GM19043 (cell line): ENCODE data around the gene FOXL3.

Source experiments
- ATAC-seq: cut with Tn5 transposase; IDR thresholded peaks from one replicate; pipeline ENCODE4 v1.9.1; 2021; ENCODE audit warnings: low read depth; ENCODE audit not compliant: unreplicated experiment

Gene FOXL3

GRCh38 chr7:265998-266850 is 23.7 kb upstream of the FOXL3 start:
- ATAC-seq = no peak

- ATAC-seq = no peak
Measured at GRCh38 chr7:266851-267840, 22.8 kb upstream of the FOXL3 start.

DNA sequence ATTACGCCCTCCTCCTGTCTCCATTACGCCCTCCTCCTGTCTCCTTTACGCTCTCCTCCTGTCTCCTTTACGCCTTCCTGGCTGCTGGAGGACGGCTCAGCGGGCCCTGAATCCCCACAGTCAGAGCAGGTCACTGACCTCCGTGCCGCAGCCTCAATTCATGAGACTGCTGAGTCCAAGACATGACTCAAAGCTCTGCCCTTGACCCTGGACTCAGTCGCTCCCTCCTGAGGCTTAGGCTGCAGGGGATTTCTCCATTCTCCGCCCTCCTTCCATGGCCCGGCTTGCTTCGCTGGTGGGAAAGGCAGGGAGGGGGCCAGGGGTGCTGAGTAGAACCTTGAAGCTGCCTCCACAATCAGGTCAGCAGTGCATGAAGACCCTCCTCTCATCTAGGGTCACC is 21.0 kb upstream of the FOXL3 start:
- ATAC-seq = no peak

DNA sequence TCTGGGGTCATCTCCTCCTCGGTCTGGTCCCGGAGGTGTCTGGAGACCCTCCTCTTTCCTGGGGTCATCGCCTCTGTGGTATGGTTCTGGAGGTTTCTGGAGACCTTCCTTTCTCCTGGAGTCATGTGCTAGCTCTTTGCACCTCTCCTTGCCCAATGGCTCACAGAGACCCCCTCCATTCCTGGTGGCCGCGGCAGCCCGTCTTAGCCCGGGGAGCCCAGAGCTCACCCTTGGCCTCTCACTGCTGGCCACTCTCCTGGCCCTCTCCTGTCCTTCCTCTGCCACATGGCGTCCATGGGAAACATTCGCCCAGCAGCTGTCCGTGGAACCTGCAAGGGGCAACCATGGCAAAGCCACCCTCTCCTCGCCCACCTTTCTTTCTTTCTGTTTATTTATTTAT is 20.2 kb upstream of the FOXL3 start:
- no peak for ATAC-seq

DNA sequence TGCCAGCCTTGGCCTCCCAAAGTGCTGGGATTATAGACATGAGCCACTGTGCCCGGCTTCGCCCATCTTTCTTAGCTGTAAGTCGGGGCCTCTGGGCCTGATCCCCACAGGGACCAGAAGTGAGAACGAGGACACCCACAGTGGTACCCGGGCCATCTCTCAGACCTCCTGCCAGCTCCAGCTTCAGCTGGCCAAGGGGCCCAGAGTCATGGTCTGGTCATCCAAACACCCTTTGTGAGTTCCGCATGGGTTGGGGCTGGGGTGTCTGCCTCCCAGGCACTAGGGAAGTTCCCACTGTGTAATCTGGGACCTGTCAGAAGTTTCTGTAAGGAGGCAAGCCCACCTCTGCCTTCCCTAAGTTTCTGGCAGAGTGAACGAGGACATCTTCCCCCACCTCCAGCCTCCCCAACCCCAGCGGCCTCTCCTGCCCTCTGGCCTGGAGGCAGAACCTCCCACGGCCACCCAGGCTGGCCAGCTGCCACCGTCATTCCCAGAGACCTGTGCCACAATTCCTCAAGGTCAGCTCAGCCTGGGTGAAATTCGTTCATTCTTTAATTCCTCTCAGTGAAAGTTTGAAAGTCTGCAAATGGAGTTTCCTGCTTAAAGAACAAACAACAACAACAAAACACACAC is 19.5 kb upstream of the FOXL3 start:
- no peak for ATAC-seq

DNA sequence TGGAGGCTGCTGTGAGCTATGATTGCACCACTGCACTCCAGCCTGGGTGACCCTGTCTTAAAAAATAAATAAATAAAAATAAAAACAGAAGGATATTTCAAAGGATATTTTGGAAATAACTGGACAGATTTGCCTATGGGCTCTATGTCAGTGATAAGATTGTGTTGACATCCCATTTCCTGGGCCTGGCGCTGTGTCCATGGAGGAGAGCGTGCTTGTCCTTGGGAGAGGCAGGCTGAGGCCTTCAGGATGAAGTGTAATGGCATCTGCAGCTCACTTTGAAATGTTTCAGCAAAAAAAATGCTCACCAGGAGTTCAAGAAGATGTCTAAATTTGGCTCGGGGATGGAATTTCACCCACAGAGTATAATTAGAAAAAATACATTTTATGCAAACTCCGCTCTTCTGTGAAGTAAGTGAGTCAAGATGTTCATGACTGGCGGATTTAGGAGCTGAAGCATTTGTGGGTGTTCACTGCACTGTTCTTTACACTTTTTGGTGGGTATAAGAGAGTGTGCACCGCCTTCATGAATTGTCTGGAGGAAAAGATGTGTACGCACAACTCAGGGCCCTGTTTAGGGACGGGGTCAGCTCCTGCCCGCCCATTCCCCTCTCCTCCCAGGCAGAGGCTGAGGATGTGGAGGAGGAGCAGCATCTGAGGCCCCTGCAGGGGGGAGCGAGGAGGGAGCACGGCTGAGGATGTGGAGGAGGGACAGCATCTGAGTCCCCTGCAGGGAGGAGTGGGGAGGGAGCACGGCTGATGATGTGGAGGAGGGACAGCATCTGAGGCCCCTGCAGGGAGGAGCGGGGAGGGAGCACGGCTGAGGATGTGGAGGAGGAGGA is 18.5 kb upstream of the FOXL3 start:
- no peak for ATAC-seq

DNA sequence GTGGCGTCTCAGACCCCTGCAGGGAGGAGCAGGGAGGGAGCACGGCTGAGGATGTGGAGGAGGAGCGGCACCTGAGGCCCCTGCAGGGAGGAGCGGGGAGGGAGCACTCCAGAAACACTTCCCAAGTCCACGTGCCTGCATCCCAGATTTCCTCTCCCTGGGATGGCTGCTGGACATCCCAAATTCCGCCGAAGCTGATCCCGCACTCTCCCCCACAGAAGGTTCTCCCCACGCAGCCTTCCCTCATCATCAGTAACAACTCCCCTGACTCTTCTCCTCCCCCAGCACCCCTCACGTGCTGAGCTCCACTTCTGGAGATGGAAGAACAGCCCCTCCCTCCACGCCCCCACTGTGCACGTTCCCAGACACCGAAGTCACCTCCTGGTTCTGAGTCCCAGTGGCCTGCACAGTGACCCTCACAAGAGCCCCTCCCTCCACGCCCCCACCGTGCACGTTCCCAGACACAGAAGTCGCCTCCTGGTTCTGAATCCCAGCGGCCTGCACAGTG is 17.8 kb upstream of the FOXL3 start:
- ATAC-seq = no peak

GRCh38 chr7:272631-273030 is 17.3 kb upstream of the FOXL3 start:
- ATAC-seq = no peak

GRCh38 chr7:273327-273726 is 16.6 kb upstream of the FOXL3 start:
- ATAC-seq = no peak

DNA sequence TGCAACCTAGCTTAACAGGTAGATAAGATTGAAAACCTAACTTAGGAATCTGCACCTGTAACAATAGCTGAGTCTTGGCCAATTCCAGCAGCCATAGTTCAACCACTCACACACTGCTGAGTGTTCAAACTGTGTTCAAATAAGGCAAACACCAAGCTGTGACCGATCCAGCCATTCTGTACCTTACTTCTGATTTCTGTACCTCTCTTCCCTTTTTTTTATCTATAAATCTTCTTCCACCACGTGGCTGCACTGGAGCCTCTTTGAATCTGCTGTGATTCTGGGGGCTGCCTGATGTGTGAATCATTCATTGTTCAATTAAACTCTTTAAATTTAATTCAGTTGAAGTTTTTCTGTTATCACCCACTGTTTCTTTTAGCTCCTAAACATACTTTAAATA is 15.7 kb upstream of the FOXL3 start:
- no peak for ATAC-seq

- no peak for ATAC-seq
Measured at GRCh38 chr7:276230-276835, 13.6 kb upstream of the FOXL3 start.

GRCh38 chr7:277228-277627 is 12.7 kb upstream of the FOXL3 start:
- ATAC-seq = no peak

DNA sequence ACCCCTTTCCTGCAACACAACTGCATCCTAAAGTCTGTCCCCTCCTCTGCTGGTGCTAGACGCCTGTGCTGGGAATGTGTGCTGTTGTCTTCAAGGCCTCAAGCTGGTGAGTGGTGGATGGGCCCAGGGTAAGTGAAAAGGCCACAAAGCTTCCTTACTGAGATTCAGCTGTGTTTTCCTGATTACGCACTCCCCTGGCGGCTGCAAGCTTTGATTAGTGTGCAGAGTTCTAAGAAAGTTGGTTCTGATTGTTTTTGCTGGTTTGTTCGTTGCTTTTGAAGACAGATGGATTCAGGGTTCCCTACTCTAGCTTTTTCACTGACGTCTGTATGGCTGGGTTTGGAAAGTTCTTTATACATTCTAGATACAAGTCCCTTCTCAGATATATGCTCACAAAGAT is 11.9 kb upstream of the FOXL3 start:
- no peak for ATAC-seq

- no peak for ATAC-seq
Measured at GRCh38 chr7:279821-280220, 10.1 kb upstream of the FOXL3 start.

- no peak for ATAC-seq
Measured at GRCh38 chr7:280461-280860, 9.5 kb upstream of the FOXL3 start.

- no peak for ATAC-seq
Measured at GRCh38 chr7:281637-282036, 8.3 kb upstream of the FOXL3 start.

GRCh38 chr7:282621-283020 is 7.3 kb upstream of the FOXL3 start:
- no peak for ATAC-seq

- no peak for ATAC-seq
Measured at GRCh38 chr7:284762-285722, 4.9 kb upstream of the FOXL3 start.
